ENCODE measurements around the gene IL18R1. TPM values are rescaled to one million over a fixed set of nuclear protein-coding genes. Genes with fewer than 3 reads are reported as not detected.

IL18R1 gene
- total and polyA plus RNA-seq, 2 donors (not counting 3 experiments of a cell fraction or from before 2014, with no cell fraction given), result 2.9 to 3.6 TPM

DNA sequence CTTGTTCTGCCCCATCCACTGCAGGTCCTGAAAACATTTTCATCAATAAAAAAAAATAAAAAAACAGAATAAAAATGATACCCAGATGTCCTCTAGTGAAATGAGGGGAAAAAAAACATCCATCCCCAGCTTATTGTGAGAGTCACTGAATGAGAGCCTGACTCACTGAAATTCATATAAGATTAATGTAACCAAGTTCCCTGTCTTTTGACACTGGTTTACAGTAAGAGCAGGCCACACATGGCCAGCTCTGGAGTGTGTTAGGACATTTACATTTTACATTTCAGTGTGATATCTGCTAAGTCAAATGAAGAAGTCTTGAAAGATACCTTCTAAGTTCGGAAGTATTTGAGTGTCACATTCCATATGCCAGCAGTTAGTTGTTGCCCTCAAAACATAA is 21.1 kb upstream of the IL18R1 start:
- no peak overlapping the region for H3K9ac ChIP-seq (replicated peaks; ENCODE audit: extremely low read depth, insufficient read depth, low read length)
- no TSS peak for BruUV-seq (replicated peaks)
- H2AFZ ChIP-seq (ENCODE audit: low read depth, low read length), result peak overlapping the region; percentile 39
- DNase-seq (ENCODE audit: low read depth, low spot score), result peak; percentile 41
- TF ChIP-seq JUN (IDR thresholded peaks at IDR 0.05; ENCODE audit: borderline replicate concordance, insufficient read depth, insufficient read length, low read depth) (no peak), MYC (IDR thresholded peaks at IDR 0.05; ENCODE audit: low read depth, low read length) (no peak), FOS (IDR thresholded peaks at IDR 0.05; ENCODE audit: borderline replicate concordance, insufficient read depth, low read length) (no peak), POLR2AphosphoS5 (IDR thresholded peaks at IDR 0.05; ENCODE audit: insufficient read depth, low read depth, low read length) (no peak), GATA2 (IDR thresholded peaks at IDR 0.05; ENCODE audit: insufficient read depth, insufficient read length, low read depth, low read length) (no peak), EZH2 (IDR thresholded peaks at IDR 0.05; ENCODE audit: borderline replicate concordance, low read depth, low read length, severe bottlenecking) (no peak), POLR2A (IDR thresholded peaks at IDR 0.05; ENCODE audit: low read depth, low read length) (no peak)
- TF ChIP-seq, protein P1, sequence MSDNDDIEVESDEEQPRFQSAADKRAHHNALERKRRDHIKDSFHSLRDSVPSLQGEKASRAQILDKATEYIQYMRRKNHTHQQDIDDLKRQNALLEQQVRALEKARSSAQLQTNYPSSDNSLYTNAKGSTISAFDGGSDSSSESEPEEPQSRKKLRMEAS (IDR thresholded peaks at IDR 0.05; ENCODE audit: insufficient read depth, insufficient read length), result no peak
- TF ChIP-seq, protein P2, sequence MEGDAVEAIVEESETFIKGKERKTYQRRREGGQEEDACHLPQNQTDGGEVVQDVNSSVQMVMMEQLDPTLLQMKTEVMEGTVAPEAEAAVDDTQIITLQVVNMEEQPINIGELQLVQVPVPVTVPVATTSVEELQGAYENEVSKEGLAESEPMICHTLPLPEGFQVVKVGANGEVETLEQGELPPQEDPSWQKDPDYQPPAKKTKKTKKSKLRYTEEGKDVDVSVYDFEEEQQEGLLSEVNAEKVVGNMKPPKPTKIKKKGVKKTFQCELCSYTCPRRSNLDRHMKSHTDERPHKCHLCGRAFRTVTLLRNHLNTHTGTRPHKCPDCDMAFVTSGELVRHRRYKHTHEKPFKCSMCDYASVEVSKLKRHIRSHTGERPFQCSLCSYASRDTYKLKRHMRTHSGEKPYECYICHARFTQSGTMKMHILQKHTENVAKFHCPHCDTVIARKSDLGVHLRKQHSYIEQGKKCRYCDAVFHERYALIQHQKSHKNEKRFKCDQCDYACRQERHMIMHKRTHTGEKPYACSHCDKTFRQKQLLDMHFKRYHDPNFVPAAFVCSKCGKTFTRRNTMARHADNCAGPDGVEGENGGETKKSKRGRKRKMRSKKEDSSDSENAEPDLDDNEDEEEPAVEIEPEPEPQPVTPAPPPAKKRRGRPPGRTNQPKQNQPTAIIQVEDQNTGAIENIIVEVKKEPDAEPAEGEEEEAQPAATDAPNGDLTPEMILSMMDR (IDR thresholded peaks at IDR 0.05; ENCODE audit: extremely low read depth in 1 of 2, insufficient read depth in 1 of 2, low read depth in 1 of 2, low read length in 2 of 2), result no peak
- H3K27ac ChIP-seq (ENCODE audit: insufficient read depth, low read depth, low read length), result peak overlapping the region; percentile 99
- no peaks in the 10 kb centered on the region for H3K36me3 ChIP-seq (ENCODE audit: control insufficient read depth in 2 of 2, extremely low read depth in 1 of 2, insufficient read depth in 2 of 2, low read length in 2 of 2)
- H4K20me1 ChIP-seq (replicated peaks; ENCODE audit: control insufficient read depth, extremely low read depth, insufficient read depth, low read length), result no peaks in the 10 kb centered on the region
- FAIRE-seq, result no peak
- H3K4me1 ChIP-seq (ENCODE audit: control insufficient read depth, extremely low read depth, insufficient read depth, low read length), result peaks cover 49% of the 10 kb centered on the region
- no peaks in the 10 kb centered on the region for H3K9me1 ChIP-seq (replicated peaks; ENCODE audit: control insufficient read depth, extremely low read depth, insufficient read depth, low read length)
- H3K4me2 ChIP-seq (ENCODE audit: insufficient read depth, low read length), result no peak overlapping the region
- H3K27me3 ChIP-seq (ENCODE audit: control insufficient read depth in 2 of 2, insufficient read depth in 2 of 2, low read length in 2 of 2), result no peaks in the 10 kb centered on the region
- H3K9me3 ChIP-seq (replicated peaks; ENCODE audit: control insufficient read depth, insufficient read depth, low read length), result no peaks in the 10 kb centered on the region
- dilution Hi-C loops (cut with MboI; ENCODE audit: extremely low pct_ligation_motif_present, low sequenced_read_pairs), result no loop called here
- intact Hi-C loops (cut with micrococcal nuclease), result loop anchor here (2.0 kb wide), 1 partner anchor 20 kb away; no protein-coding TSS in a partner anchor
- ChIA-PET POLR2A (no interaction called here), CTCF (interaction anchor here (0.7 to 2.0 kb wide), 8 partner anchors 12 to 314 kb away, joined by 3 to 7 read pairs (median 4); no protein-coding TSS in a partner anchor)
- H3K79me2 ChIP-seq (ENCODE audit: control insufficient read depth, insufficient read depth, low read length), result peaks cover 24% of the 10 kb centered on the region
- H3K4me3 ChIP-seq (replicated peaks in 1 of 3; ENCODE audit: insufficient read depth in 1 of 3, low read depth in 1 of 3, low read length in 3 of 3), result no peak overlapping the region

Measured in endothelial cell of umbilical vein (primary cell).